A549 (cell line): ENCODE measurements around the gene SOD1. TPM values are rescaled to one million over a fixed set of nuclear protein-coding genes. Genes with fewer than 3 reads are reported as not detected.

Experiments
- ATAC-seq, 2 experiments: fragments of 200-7000 bp in 1 of 2; fragments of >200 bp in 1 of 2; cut with Nextera tagmentation in 1 of 2; cut with Tn5 transposase in 1 of 2; 3 replicates each; pipeline versions ENCODE4 v1.8.0 to v1.9.1; 2018 to 2020; ENCODE audit warnings: mild to moderate bottlenecking in 1 of 2, moderate library complexity in 1 of 2
- CTCF ChIA-PET: fragments of 300-600 bp; sonication (Branson Sonifier 250); formaldehyde crosslinking; extraction: SDS; loops from one replicate; lab custom pipeline; 2021; ENCODE audit warnings: antibody characterized with exemption, inconsistent platforms; lab: Yijun Ruan, JAX
- POLR2A ChIA-PET: fragments of 350-600 bp; formaldehyde crosslinking; extraction: SDS; loops from one replicate; lab custom pipeline; 2021; ENCODE audit warnings: antibody characterized with exemption, inconsistent platforms; lab: Yijun Ruan, JAX
- DNase-seq, 2 experiments: peaks; one replicate each; pipeline versions ENCODE4 v3.0.0 to v3.0.0-alpha.2; 2011 to 2016; ENCODE audit warnings: low read depth in 1 of 2, low spot score in 1 of 2
- FAIRE-seq: peaks from 2 replicates; lab custom pipeline; 2011; peaks lifted over from hg19 to GRCh38; lab: Jason Lieb, UNC
- H3K27ac ChIP-seq, 2 experiments: fragments of >200 bp; sonication (Bioruptor Twin); formaldehyde crosslinking; 3 replicates each; pipeline ENCODE4 v1.5.1; 2016 to 2017
- H3K4me1 ChIP-seq: fragments of >200 bp; sonication (Bioruptor Twin); formaldehyde crosslinking; 3 replicates; pipeline ENCODE4 v1.6.1; 2016
- H3K4me2 ChIP-seq: fragments of >200 bp; sonication (Bioruptor Twin); formaldehyde crosslinking; 3 replicates; pipeline ENCODE4 v1.6.1; 2016
- H3K4me3 ChIP-seq: fragments of >200 bp; sonication (Bioruptor Twin); formaldehyde crosslinking; 3 replicates; pipeline ENCODE4 v1.5.1; 2016
- H3K9me3 ChIP-seq: fragments of >200 bp; sonication (Bioruptor Twin); formaldehyde crosslinking; 3 replicates; pipeline ENCODE4 v1.6.1; 2016
- ATOH8 ChIP-seq: fragments of 250-450 bp; sonication (Bioruptor Pico); IDR thresholded peaks from 2 replicates; pipeline ENCODE4 v1.5.0; 2020; ENCODE audit warnings: low read depth, mild to moderate bottlenecking, moderate library complexity
- BCL3 ChIP-seq: fragments of >200 bp; sonication (Bioruptor Twin); formaldehyde crosslinking; IDR thresholded peaks from 3 replicates; pipeline ENCODE4 v1.6.1; 2016
- BHLHE40 ChIP-seq: IDR thresholded peaks from 2 replicates; pipeline ENCODE4 v1.6.1; 2012; ENCODE audit warnings: low read depth, low read length, inconsistent platforms
- CBX2 ChIP-seq: fragments of 200-600 bp; sonication (generic); IDR thresholded peaks from 2 replicates; pipeline ENCODE4 v1.6.1; 2016; ENCODE audit warnings: low read depth, mild to moderate bottlenecking, borderline replicate concordance
- CBX8 ChIP-seq: fragments of 200-600 bp; sonication (generic); IDR thresholded peaks from 2 replicates; pipeline ENCODE4 v1.6.1; 2016
- CEBPB ChIP-seq, 2 experiments: fragments of >200 bp in 1 of 2; sonication (Bioruptor Twin) in 1 of 2; formaldehyde crosslinking in 1 of 2; IDR thresholded peaks; 2 replicates each; pipeline ENCODE4 v1.6.1; 2012 to 2016
- CHD2 ChIP-seq: fragments of 150-350 bp; IDR thresholded peaks from 2 replicates; pipeline ENCODE4 v1.6.1; 2014; ENCODE audit warnings: low read length; ENCODE audit not compliant: partially characterized antibody
- E2F6 ChIP-seq: IDR thresholded peaks from 2 replicates; pipeline ENCODE4 v1.6.1; 2012; ENCODE audit warnings: low read depth, borderline replicate concordance
- EP300 ChIP-seq, 2 experiments: fragments of >200 bp; sonication (Bioruptor Twin); formaldehyde crosslinking; IDR thresholded peaks; 2 replicates in 1 of 2; 3 replicates in 1 of 2; pipeline ENCODE4 v1.6.1; 2016 to 2017
- ESRRA ChIP-seq: fragments of 150-350 bp; IDR thresholded peaks from 2 replicates; pipeline ENCODE4 v1.6.1; 2014; ENCODE audit warnings: mild to moderate bottlenecking, low read length, borderline replicate concordance
- FOSB ChIP-seq: fragments of 250-450 bp; sonication (Bioruptor Pico); IDR thresholded peaks from 2 replicates; pipeline ENCODE4 v1.5.0; 2020; ENCODE audit warnings: mild to moderate bottlenecking, moderate library complexity
- FOXS1 ChIP-seq: fragments of 250-450 bp; sonication (Bioruptor Pico); IDR thresholded peaks from 2 replicates; pipeline ENCODE4 v1.5.0; 2020; ENCODE audit warnings: mild to moderate bottlenecking, moderate library complexity
- KDM1A ChIP-seq: fragments of 200-600 bp; sonication (generic); IDR thresholded peaks from 2 replicates; pipeline ENCODE4 v1.6.1; 2016; ENCODE audit warnings: low read depth, mild to moderate bottlenecking
- KDM5A ChIP-seq: fragments of 200-600 bp; sonication (generic); IDR thresholded peaks from 2 replicates; pipeline ENCODE4 v1.6.1; 2016; ENCODE audit warnings: antibody characterized with exemption, mild to moderate bottlenecking
- MYC ChIP-seq: IDR thresholded peaks from 2 replicates; pipeline ENCODE4 v1.6.1; 2012; ENCODE audit warnings: mild to moderate bottlenecking, inconsistent platforms, low read length, improper control_type of control experiment, borderline replicate concordance
- NFE2L2 ChIP-seq: fragments of 150-350 bp; conservative IDR thresholded peaks from 2 replicates; pipeline ENCODE4 v1.6.1; 2014; ENCODE audit warnings: low read length
- NPAS2 ChIP-seq: fragments of 250-450 bp; sonication (Bioruptor Pico); IDR thresholded peaks from 2 replicates; pipeline ENCODE4 v1.8.0; 2022; ENCODE audit warnings: mild to moderate bottlenecking, moderate library complexity, borderline replicate concordance
- PBX3 ChIP-seq: IDR thresholded peaks from 2 replicates; pipeline ENCODE4 v1.6.1; 2012
- POLR2A ChIP-seq: IDR thresholded peaks from 2 replicates; pipeline ENCODE4 v1.6.1; 2012; ENCODE audit warnings: mild to moderate bottlenecking, low read length
- RARB ChIP-seq: fragments of 250-450 bp; sonication (Bioruptor Pico); IDR thresholded peaks from 2 replicates; pipeline ENCODE4 v1.8.0; 2021; ENCODE audit warnings: mild to moderate bottlenecking, moderate library complexity
- TP53 ChIP-seq: fragments of 250-450 bp; sonication (Bioruptor Pico); IDR thresholded peaks from 2 replicates; pipeline ENCODE4 v1.5.0; 2021; ENCODE audit warnings: mild to moderate bottlenecking, moderate library complexity
- USF2 ChIP-seq: fragments of 450-650 bp; IDR thresholded peaks from 2 replicates; pipeline ENCODE4 v1.6.1; 2014; ENCODE audit warnings: antibody characterized with exemption
- ZFP36 ChIP-seq: fragments of 450-650 bp; IDR thresholded peaks from 2 replicates; pipeline ENCODE4 v1.6.1; 2014; ENCODE audit warnings: borderline replicate concordance; ENCODE audit not compliant: partially characterized antibody
- ZNF302 ChIP-seq: fragments of 250-450 bp; sonication (Bioruptor Pico); IDR thresholded peaks from 2 replicates; pipeline ENCODE4 v1.9.0; 2021; ENCODE audit warnings: inconsistent platforms, mild to moderate bottlenecking, moderate library complexity
- ZSCAN20 ChIP-seq: fragments of 250-450 bp; sonication (Bioruptor Pico); IDR thresholded peaks from 2 replicates; pipeline ENCODE4 v1.8.0; 2022; ENCODE audit warnings: mild to moderate bottlenecking, moderate library complexity
- WGBS: methylation state at CpG from one replicate; pipeline ENCODE4 v1.1.6; 2017; ENCODE audit errors: missing lambda C conversion rate; 5-methylcytosine and 5-hydroxymethylcytosine counted together
- polyA plus RNA-seq, 4 experiments: library from polyadenylated mRNA; depleted of rRNA in 3 of 4; stranded (reverse); fragments of >200 nt; fragmentation: RNase III in 1 of 4; extraction: RNeasy Plus Mini Kit Qiagen cat#74134 plus additional on column Dnase treatment in 1 of 4; gene quantifications; 2 replicates in 3 of 4; 3 replicates in 1 of 4; pipeline ENCODE4 v1.2.3, GENCODE V29; 2011 to 2017

SOD1 gene
- polyA plus RNA-seq, 2 of the 4 experiments (the other 2 are of a cell fraction): 488 to 551 TPM

- CTCF ChIA-PET: no interaction called here
- no peak overlapping the region for H3K27ac ChIP-seq
- H3K4me1 ChIP-seq: no peaks in the 10 kb centered on the region
- FAIRE-seq (no peak), ATAC-seq (no peak), DNase-seq (no peak)
- no peaks in the 10 kb centered on the region for H3K9me3 ChIP-seq
- POLR2A ChIA-PET: no interaction called here
- no peak overlapping the region for H3K4me2 ChIP-seq
- H3K4me3 ChIP-seq: no peak overlapping the region
- no peak for TF ChIP-seq EP300 (IDR thresholded peaks at IDR 0.05)
- no peak for TF ChIP-seq BHLHE40
- no peak for TF ChIP-seq CBX2
- TF ChIP-seq, all 56 proteins: peak for 0
Measured at GRCh38 chr21:31698461-31698860, 39.0 kb downstream of the SOD1 start.

GRCh38 chr21:31700040-31700439, 40.5 kb downstream of the SOD1 start:
- no peaks in the 10 kb centered on the region for H3K4me1 ChIP-seq
- POLR2A ChIA-PET: no interaction called here
- CTCF ChIA-PET: no interaction called here
- no peak for TF ChIP-seq CEBPB (IDR thresholded peaks at IDR 0.05)
- TF ChIP-seq CHD2: no peak
- no peak for TF ChIP-seq POLR2A
- no peak for TF ChIP-seq ZFP36
- no peak for TF ChIP-seq KDM5A
- no peak for TF ChIP-seq KDM1A
- ATAC-seq (no peak), DNase-seq (no peak), FAIRE-seq (no peak)
- 87% methylated on average over 3 of the region's 3 CpGs for WGBS
- no peak overlapping the region for H3K27ac ChIP-seq
- no peak overlapping the region for H3K4me3 ChIP-seq
- H3K4me2 ChIP-seq: no peak overlapping the region
- H3K9me3 ChIP-seq: no peaks in the 10 kb centered on the region

GRCh38 chr21:31706562-31706961, 47.1 kb downstream of the SOD1 start:
- WGBS: 92% methylated on average over 3 of the region's 3 CpGs
- no peak for DNase-seq
- H3K4me3 ChIP-seq: no peak overlapping the region
- POLR2A ChIA-PET: no interaction called here
- no peak for ATAC-seq
- no peak overlapping the region for H3K27ac ChIP-seq
- H3K9me3 ChIP-seq: no peaks in the 10 kb centered on the region
- no peak for FAIRE-seq
- CTCF ChIA-PET: no interaction called here
- peaks cover 17% of the 10 kb centered on the region; the same call in 2 of the 3 replicates for H3K4me1 ChIP-seq
- H3K4me2 ChIP-seq: no peak overlapping the region
- TF ChIP-seq FOSB: no peak
- TF ChIP-seq CBX8: no peak
- no peak for TF ChIP-seq ZSCAN20 (CRISPR knock-in tag)
- TF ChIP-seq MYC: no peak
- no peak for TF ChIP-seq PBX3
- TF ChIP-seq ATOH8 (CRISPR knock-in tag): no peak
- TF ChIP-seq FOXS1: no peak
- TF ChIP-seq NPAS2 (CRISPR knock-in tag): no peak
- no peak for TF ChIP-seq RARB (CRISPR knock-in tag)
- no peak for TF ChIP-seq TP53 (CRISPR knock-in tag)
- no peak for TF ChIP-seq KDM5A
- TF ChIP-seq ZNF302 (CRISPR knock-in tag): no peak
- no peak for TF ChIP-seq USF2
- no peak for TF ChIP-seq ESRRA
- TF ChIP-seq BCL3: no peak
- TF ChIP-seq NFE2L2: no peak
- TF ChIP-seq E2F6: no peak
- TF ChIP-seq KDM1A: no peak
- TF ChIP-seq CHD2: no peak
